ENCODE measurements around the gene TBK1.

TBK1 gene

DNA sequence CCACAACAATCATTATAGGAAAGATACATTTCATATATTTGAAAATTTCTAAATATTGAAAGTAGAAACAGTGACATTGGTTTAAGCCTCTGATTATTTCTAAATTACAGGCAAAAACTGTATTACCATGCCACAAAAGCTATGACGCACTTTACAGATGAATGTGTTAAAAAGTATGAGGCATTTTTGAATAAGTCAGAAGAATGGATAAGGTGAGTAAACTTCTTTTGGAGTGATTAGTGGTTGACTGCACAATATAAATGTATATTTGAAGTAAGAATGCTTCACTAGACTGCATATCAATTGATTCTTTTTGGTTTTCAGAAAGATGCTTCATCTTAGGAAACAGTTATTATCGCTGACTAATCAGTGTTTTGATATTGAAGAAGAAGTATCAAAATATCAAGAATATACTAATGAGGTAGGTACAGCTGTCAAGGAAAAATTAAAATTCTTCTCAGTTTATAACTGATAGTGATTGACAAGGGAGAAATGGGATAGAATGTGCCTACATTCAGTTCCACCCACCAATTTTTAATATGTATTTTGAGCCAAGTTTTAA is 45.0 kb downstream of the TBK1 start:
- TF ChIP-seq, protein P1, sequence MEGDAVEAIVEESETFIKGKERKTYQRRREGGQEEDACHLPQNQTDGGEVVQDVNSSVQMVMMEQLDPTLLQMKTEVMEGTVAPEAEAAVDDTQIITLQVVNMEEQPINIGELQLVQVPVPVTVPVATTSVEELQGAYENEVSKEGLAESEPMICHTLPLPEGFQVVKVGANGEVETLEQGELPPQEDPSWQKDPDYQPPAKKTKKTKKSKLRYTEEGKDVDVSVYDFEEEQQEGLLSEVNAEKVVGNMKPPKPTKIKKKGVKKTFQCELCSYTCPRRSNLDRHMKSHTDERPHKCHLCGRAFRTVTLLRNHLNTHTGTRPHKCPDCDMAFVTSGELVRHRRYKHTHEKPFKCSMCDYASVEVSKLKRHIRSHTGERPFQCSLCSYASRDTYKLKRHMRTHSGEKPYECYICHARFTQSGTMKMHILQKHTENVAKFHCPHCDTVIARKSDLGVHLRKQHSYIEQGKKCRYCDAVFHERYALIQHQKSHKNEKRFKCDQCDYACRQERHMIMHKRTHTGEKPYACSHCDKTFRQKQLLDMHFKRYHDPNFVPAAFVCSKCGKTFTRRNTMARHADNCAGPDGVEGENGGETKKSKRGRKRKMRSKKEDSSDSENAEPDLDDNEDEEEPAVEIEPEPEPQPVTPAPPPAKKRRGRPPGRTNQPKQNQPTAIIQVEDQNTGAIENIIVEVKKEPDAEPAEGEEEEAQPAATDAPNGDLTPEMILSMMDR (IDR thresholded peaks at IDR 0.05; ENCODE audit: borderline replicate concordance, insufficient read depth, low read depth, low read length): no peak

DNA sequence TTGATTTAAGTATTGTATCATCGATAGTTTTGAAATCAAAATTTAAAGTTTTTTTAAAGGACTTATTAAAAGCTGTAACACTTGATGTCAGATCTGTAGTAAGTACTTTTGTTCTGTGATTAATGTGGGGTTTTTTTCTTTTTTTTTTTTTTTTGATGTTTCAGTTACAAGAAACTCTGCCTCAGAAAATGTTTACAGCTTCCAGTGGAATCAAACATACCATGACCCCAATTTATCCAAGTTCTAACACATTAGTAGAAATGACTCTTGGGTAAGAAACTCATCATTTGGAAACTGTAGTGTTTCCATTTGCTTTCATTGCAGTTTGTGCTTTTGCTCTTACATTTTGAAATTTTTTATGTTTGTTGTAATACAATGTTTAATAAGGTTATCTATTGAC is 45.6 kb downstream of the TBK1 start:
- TF ChIP-seq, protein P1 (IDR thresholded peaks at IDR 0.05; ENCODE audit: borderline replicate concordance, insufficient read depth, low read depth, low read length): no peak
- H3K4me3 ChIP-seq (ENCODE audit: low read depth, low read length): no peak overlapping the region

More for the DNA sequence above, 45.0 kb downstream of the TBK1 start:
- no peak overlapping the region for H3K4me3 ChIP-seq (ENCODE audit: low read depth, low read length)

DNA sequence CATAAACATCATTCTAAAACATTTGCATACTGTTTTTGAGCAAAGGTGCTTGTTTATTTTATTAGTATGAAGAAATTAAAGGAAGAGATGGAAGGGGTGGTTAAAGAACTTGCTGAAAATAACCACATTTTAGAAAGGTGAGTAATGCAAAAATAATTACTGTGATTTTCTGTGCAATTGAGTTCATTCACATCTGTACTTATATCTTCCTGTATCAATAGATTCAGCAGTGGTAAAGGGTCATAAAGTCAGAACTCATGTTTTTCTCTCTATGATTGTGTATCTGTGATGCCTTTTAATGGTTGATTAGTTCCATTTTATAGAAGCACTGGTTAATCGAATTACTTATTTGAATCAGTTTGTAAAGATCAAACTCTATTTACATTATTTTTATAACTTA is 46.0 kb downstream of the TBK1 start:
- no peak overlapping the region for H3K4me3 ChIP-seq (ENCODE audit: low read depth, low read length)
- TF ChIP-seq, protein P1 (IDR thresholded peaks at IDR 0.05; ENCODE audit: borderline replicate concordance, insufficient read depth, low read depth, low read length): no peak

DNA sequence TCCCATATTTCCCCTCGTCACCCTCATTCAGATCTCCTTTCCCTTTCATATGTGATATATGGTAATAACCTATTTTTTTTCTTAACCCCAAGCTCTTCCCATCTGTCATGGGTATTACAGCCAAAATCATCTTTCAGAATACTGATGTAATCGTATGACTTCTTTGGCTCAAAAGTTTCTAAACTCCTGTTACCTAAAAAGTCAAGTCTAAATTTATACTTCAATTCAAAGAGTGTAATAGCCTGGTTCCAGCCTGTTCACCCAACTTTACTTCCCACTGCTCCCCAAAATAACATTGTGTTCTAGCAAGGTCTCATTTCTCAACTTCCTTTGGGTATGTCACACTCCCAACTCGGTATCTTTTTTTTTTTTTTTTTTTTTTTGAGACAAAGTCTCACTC is 48.5 kb downstream of the TBK1 start:
- TF ChIP-seq, protein P1 (IDR thresholded peaks at IDR 0.05; ENCODE audit: borderline replicate concordance, insufficient read depth, low read depth, low read length): no peak
- H3K4me3 ChIP-seq (ENCODE audit: low read depth, low read length): no peak overlapping the region

DNA sequence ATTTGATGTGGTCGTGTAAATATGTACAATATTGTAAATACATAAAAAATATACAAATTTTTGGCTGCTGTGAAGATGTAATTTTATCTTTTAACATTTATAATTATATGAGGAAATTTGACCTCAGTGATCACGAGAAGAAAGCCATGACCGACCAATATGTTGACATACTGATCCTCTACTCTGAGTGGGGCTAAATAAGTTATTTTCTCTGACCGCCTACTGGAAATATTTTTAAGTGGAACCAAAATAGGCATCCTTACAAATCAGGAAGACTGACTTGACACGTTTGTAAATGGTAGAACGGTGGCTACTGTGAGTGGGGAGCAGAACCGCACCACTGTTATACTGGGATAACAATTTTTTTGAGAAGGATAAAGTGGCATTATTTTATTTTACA is 49.6 kb downstream of the TBK1 start:
- TF ChIP-seq, protein P1 (IDR thresholded peaks at IDR 0.05; ENCODE audit: borderline replicate concordance, insufficient read depth, low read depth, low read length): no peak
- H3K4me3 ChIP-seq (ENCODE audit: low read depth, low read length): no peak overlapping the region

DNA sequence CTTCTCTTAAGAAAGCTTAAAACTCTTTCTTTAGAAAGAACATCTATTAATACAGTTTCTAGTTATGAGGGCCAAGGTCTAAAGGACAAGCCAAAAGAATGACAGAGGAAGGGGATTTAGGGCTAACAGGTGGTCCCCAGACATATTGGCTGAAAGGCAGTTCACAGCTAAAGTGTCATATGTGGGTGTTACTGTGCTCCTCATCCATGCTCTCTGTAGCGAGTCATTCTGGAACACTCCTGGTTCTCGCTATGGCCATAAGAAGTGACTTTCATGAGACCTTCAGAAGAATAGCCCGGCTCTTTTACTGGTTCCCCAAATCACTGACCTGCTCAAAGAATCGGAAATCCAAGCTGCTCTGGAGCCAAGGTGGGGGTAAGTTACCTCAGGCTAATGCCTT is 55.0 kb downstream of the TBK1 start:
- TF ChIP-seq, protein P1 (IDR thresholded peaks at IDR 0.05; ENCODE audit: borderline replicate concordance, insufficient read depth, low read depth, low read length): no peak
- no peak overlapping the region for H3K4me3 ChIP-seq (ENCODE audit: low read depth, low read length)

DNA sequence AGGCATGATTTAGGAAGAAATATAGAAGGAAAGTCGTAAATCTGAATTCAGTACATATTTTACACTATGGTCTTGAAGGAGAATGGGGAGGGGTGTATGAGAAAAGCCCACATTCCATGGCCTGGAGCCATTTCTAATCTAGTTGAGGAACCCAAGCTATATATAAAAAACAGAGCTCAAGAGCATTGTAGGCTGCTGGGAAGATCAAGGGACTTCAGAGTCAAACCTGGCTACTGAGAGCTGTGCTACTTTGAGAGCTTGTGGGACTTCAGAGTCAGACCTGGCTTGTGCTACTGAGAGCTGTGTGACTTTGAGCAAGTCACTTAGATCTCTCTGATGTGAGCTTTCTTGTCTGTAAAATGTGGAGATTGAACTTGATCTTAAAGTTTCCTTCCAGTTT is 58.7 kb downstream of the TBK1 start:
- TF ChIP-seq, protein P1 (IDR thresholded peaks at IDR 0.05; ENCODE audit: borderline replicate concordance, insufficient read depth, low read depth, low read length): no peak

More for the DNA sequence above, 58.7 kb downstream of the TBK1 start:
- no peak overlapping the region for H3K4me3 ChIP-seq (ENCODE audit: low read depth, low read length)
